Gastrocnemius medialis (tissue), 4 donors: ENCODE measurements around the gene CTIF.

Experiments used
- POLR2A ChIP-seq, 2 donors: fragments of 450-650 bp; IDR thresholded peaks; one replicate each; pipeline ENCODE4 v1.6.1; 2017; ENCODE audit warnings: antibody characterized with exemption in 2 of 2, mild to moderate bottlenecking in 2 of 2, moderate library complexity in 2 of 2
- TF ChIP-seq, protein P1 (sequence below), 5 experiments: fragments of 450-650 bp in 3 of 5; fragments of 200-600 bp in 2 of 5; sonication (generic) in 2 of 5; IDR thresholded peaks in 4 of 5; conservative IDR thresholded peaks in 1 of 5; 1 replicate in 4 of 5; 2 replicates in 1 of 5; pipeline ENCODE4 v1.5.1; 2016 to 2019; ENCODE audit warnings: antibody characterized with exemption in 5 of 5, mild to moderate bottlenecking in 3 of 5, moderate library complexity in 3 of 5

DNA sequence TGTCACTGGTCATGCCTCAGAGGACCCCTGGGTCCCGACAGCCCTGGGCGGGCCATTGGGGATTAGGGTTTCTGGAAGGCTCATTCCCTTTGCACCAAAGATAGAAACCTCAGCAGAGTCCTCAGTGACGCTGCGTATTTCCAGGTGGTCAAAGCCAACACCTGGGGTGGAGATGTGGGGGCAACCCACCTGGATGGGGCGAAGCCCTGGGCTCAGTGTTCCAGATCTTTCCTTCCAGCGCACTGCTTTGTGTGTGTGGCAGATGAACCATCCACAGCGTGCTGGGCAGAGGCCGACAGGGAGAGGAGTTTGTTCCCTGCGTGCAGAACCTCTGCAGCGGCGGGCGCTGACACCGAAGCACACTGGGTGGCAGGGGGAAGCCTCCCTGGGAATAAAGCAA, 143.9 kb downstream of the CTIF start:
- TF ChIP-seq, protein P1, sequence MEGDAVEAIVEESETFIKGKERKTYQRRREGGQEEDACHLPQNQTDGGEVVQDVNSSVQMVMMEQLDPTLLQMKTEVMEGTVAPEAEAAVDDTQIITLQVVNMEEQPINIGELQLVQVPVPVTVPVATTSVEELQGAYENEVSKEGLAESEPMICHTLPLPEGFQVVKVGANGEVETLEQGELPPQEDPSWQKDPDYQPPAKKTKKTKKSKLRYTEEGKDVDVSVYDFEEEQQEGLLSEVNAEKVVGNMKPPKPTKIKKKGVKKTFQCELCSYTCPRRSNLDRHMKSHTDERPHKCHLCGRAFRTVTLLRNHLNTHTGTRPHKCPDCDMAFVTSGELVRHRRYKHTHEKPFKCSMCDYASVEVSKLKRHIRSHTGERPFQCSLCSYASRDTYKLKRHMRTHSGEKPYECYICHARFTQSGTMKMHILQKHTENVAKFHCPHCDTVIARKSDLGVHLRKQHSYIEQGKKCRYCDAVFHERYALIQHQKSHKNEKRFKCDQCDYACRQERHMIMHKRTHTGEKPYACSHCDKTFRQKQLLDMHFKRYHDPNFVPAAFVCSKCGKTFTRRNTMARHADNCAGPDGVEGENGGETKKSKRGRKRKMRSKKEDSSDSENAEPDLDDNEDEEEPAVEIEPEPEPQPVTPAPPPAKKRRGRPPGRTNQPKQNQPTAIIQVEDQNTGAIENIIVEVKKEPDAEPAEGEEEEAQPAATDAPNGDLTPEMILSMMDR (IDR thresholded peaks at IDR 0.05 in 4 of 5, conservative IDR thresholded peaks at IDR 0.05 in 1 of 5) = no peak
- TF ChIP-seq POLR2A (IDR thresholded peaks at IDR 0.05) = no peak
